Endothelial cell of umbilical vein (primary cell): ENCODE measurements around the gene BOLL. TPM values are rescaled to one million over a fixed set of nuclear protein-coding genes. Genes with fewer than 3 reads are reported as not detected.

Experiments
- BruUV-seq: library from RNA; stranded (reverse); fragments of 400-500 nt; replicated peaks from 2 replicates; lab custom pipeline; 2021; lab: Mats Ljungman, UMichigan
- CTCF ChIA-PET: fragments of 300-600, 350-600 bp; sonication (Branson Sonifier 250); formaldehyde crosslinking; loops from one replicate; lab custom pipeline; 2021; ENCODE audit warnings: antibody characterized with exemption, inconsistent platforms; lab: Charles Lee
- POLR2A ChIA-PET: fragments of 300-600, 350-600 bp; sonication (Branson Sonifier 250); formaldehyde crosslinking; loops from one replicate; lab custom pipeline; 2021; ENCODE audit warnings: antibody characterized with exemption, inconsistent platforms; lab: Charles Lee
- DNase-seq: peaks from one replicate; pipeline ENCODE4 v3.0.0-alpha.2; 2011; ENCODE audit warnings: low read depth, low spot score
- FAIRE-seq: peaks from 2 replicates; lab custom pipeline; 2011; peaks lifted over from hg19 to GRCh38; lab: Jason Lieb, UNC
- H2AFZ ChIP-seq: 2 replicates; pipeline ENCODE4 v1.6.0; 2012; ENCODE audit warnings: low read depth, low read length, control low read depth, inconsistent platforms
- H3K27ac ChIP-seq: 2 replicates; pipeline ENCODE4 v1.5.1; 2011; ENCODE audit warnings: low read depth, mild to moderate bottlenecking, control low read depth, low read length, moderate library complexity; ENCODE audit not compliant: insufficient read depth
- H3K27me3 ChIP-seq, 2 experiments: 2 replicates each; pipeline versions ENCODE4 v1.6.0 to v1.6.1; 2011; ENCODE audit warnings: low read length in 2 of 2, mixed read lengths in 1 of 2; ENCODE audit not compliant: control insufficient read depth in 2 of 2, insufficient read depth in 2 of 2
- H3K36me3 ChIP-seq, 2 experiments: 2 replicates in 1 of 2; 3 replicates in 1 of 2; pipeline ENCODE4 v1.5.1; 2011; ENCODE audit warnings: low read length in 2 of 2, mild to moderate bottlenecking in 1 of 2, moderate library complexity in 1 of 2; ENCODE audit not compliant: control insufficient read depth in 2 of 2, insufficient read depth in 2 of 2; ENCODE audit errors: extremely low read depth in 1 of 2
- H3K4me1 ChIP-seq: 3 replicates; pipeline ENCODE4 v1.5.1; 2011; ENCODE audit warnings: mild to moderate bottlenecking, low read length; ENCODE audit not compliant: control insufficient read depth, insufficient read depth; ENCODE audit errors: extremely low read depth
- H3K4me2 ChIP-seq: 2 replicates; pipeline ENCODE4 v1.6.1; 2011; ENCODE audit warnings: low read length, control low read depth, mixed read lengths; ENCODE audit not compliant: insufficient read depth
- H3K4me3 ChIP-seq, 3 experiments: fragments of 200-600 bp in 1 of 3; sonication (generic), shearing (Covaris generic) in 1 of 3; replicated peaks in 1 of 3; 2 replicates each; pipeline ENCODE4 v1.5.1; 2011 to 2016; ENCODE audit warnings: control low read depth in 3 of 3, low read length in 3 of 3, mild to moderate bottlenecking in 2 of 3, inconsistent platforms in 1 of 3, low read depth in 1 of 3, moderate library complexity in 1 of 3; ENCODE audit not compliant: insufficient read depth in 1 of 3
- H3K79me2 ChIP-seq: 2 replicates; pipeline ENCODE4 v1.6.0; 2012; ENCODE audit warnings: low read length, inconsistent platforms; ENCODE audit not compliant: control insufficient read depth, insufficient read depth
- H3K9ac ChIP-seq: replicated peaks from 2 replicates; pipeline ENCODE3; 2011; ENCODE audit warnings: low read length, control low read depth; ENCODE audit not compliant: insufficient read depth; ENCODE audit errors: extremely low read depth
- H3K9me1 ChIP-seq: replicated peaks from 3 replicates; pipeline ENCODE4 v1.6.0; 2011; ENCODE audit warnings: mild to moderate bottlenecking, low read length; ENCODE audit not compliant: control insufficient read depth, insufficient read depth; ENCODE audit errors: extremely low read depth
- H3K9me3 ChIP-seq: replicated peaks from 2 replicates; pipeline ENCODE4 v1.5.1; 2012; ENCODE audit warnings: low read length, inconsistent platforms; ENCODE audit not compliant: control insufficient read depth, insufficient read depth
- H4K20me1 ChIP-seq: replicated peaks from 2 replicates; pipeline ENCODE3; 2011; ENCODE audit warnings: mild to moderate bottlenecking, low read length; ENCODE audit not compliant: control insufficient read depth, insufficient read depth; ENCODE audit errors: extremely low read depth
- EZH2 ChIP-seq: IDR thresholded peaks from 2 replicates; pipeline ENCODE4 v1.6.1; 2012; ENCODE audit warnings: borderline replicate concordance, low read depth, mild to moderate bottlenecking, moderate library complexity, low read length, inconsistent platforms; ENCODE audit not compliant: severe bottlenecking
- FOS ChIP-seq: IDR thresholded peaks from 2 replicates; pipeline ENCODE4 v1.6.1; 2011; ENCODE audit warnings: mild to moderate bottlenecking, low read length, moderate library complexity, borderline replicate concordance; ENCODE audit not compliant: insufficient read depth
- GATA2 ChIP-seq: IDR thresholded peaks from 2 replicates; pipeline ENCODE4 v1.7.0; 2011; ENCODE audit warnings: low read depth, mild to moderate bottlenecking, moderate library complexity, mixed read lengths, low read length; ENCODE audit not compliant: insufficient read length, insufficient read depth
- JUN ChIP-seq: IDR thresholded peaks from 2 replicates; pipeline ENCODE4 v1.6.1; 2011; ENCODE audit warnings: borderline replicate concordance, low read depth; ENCODE audit not compliant: insufficient read length, insufficient read depth
- MYC ChIP-seq: IDR thresholded peaks from one replicate; pipeline ENCODE4 v1.6.1; 2011; ENCODE audit warnings: mild to moderate bottlenecking, low read depth, low read length
- POLR2A ChIP-seq: IDR thresholded peaks from 2 replicates; pipeline ENCODE4 v1.6.1; 2012; ENCODE audit warnings: low read depth, mild to moderate bottlenecking, control low read depth, low read length
- POLR2AphosphoS5 ChIP-seq: IDR thresholded peaks from 2 replicates; pipeline ENCODE4 v1.6.1; 2012; ENCODE audit warnings: low read depth, mild to moderate bottlenecking, control low read depth, low read length, moderate library complexity; ENCODE audit not compliant: insufficient read depth
- dilution Hi-C: fragments of 300-500 bp; cut with MboI; formaldehyde crosslinking; loops from one replicate; pipeline ENCODE4 v1.15.0; 2019; ENCODE audit warnings: low sequenced_read_pairs; ENCODE audit not compliant: extremely low pct_ligation_motif_present
- intact Hi-C: fragments of 100-400 bp; cut with micrococcal nuclease; formaldehyde crosslinking; loops from one replicate; pipeline ENCODE4 v1.10.0; 2022
- polyA plus RNA-seq, 4 experiments: library from polyadenylated mRNA; depleted of rRNA in 3 of 4; stranded (reverse) in 3 of 4; unstranded in 1 of 4; fragments of >200 nt; gene quantifications; 2 replicates each; pipeline versions ENCODE4 v1.2.1 to v1.2.3, GENCODE V29; 2011 to 2012; ENCODE audit warnings: missing spikeins in 1 of 4
- total RNA-seq: library from RNA; stranded (reverse); gene quantifications from 2 replicates; pipeline ENCODE4 v1.2.3, GENCODE V29; 2021
- TF ChIP-seq, protein P1 (sequence below), 2 donors: IDR thresholded peaks; 1 replicate in 1 of 2; 2 replicates in 1 of 2; pipeline ENCODE4 v1.5.1; 2011; ENCODE audit warnings: low read length in 2 of 2, mild to moderate bottlenecking in 2 of 2, moderate library complexity in 2 of 2, control low read depth in 1 of 2, inconsistent platforms in 1 of 2, low read depth in 1 of 2; ENCODE audit not compliant: insufficient read depth in 1 of 2; ENCODE audit errors: extremely low read depth in 1 of 2
- TF ChIP-seq, protein P2 (sequence below): IDR thresholded peaks from 2 replicates; pipeline ENCODE4 v1.6.1; 2011; ENCODE audit not compliant: insufficient read depth, insufficient read length

BOLL gene
- total and polyA plus RNA-seq, 2 donors (not counting 3 experiments of a cell fraction or from before 2014, with no cell fraction given): not detected

DNA sequence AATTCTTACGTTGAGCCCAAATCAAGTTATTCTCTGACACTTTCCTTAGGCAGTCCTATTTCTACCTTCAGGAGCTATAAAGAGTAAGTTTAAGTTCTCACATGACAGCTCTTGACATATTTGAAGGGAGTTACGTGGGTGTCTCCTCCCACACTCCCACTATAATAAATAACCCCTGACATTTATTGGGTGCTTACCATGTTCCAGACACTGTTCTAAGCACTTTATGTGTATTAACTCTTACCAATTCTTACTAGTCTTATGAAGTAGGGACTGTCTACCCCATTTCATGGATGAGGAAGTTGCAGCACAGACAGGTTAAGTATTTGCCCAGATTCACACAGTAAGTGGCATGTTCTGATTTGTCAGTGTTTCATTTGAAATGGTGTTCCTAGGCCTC, 37.2 kb upstream of the BOLL start:
- TF ChIP-seq, protein P1, sequence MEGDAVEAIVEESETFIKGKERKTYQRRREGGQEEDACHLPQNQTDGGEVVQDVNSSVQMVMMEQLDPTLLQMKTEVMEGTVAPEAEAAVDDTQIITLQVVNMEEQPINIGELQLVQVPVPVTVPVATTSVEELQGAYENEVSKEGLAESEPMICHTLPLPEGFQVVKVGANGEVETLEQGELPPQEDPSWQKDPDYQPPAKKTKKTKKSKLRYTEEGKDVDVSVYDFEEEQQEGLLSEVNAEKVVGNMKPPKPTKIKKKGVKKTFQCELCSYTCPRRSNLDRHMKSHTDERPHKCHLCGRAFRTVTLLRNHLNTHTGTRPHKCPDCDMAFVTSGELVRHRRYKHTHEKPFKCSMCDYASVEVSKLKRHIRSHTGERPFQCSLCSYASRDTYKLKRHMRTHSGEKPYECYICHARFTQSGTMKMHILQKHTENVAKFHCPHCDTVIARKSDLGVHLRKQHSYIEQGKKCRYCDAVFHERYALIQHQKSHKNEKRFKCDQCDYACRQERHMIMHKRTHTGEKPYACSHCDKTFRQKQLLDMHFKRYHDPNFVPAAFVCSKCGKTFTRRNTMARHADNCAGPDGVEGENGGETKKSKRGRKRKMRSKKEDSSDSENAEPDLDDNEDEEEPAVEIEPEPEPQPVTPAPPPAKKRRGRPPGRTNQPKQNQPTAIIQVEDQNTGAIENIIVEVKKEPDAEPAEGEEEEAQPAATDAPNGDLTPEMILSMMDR (IDR thresholded peaks at IDR 0.05; ENCODE audit: extremely low read depth in 1 of 2, insufficient read depth in 1 of 2, low read depth in 1 of 2, low read length in 2 of 2): no peak
- TF ChIP-seq FOS (no peak), MYC (no peak), EZH2 (no peak), GATA2 (no peak), JUN (no peak), POLR2A (no peak), POLR2AphosphoS5 (no peak)
- TF ChIP-seq, protein P2, sequence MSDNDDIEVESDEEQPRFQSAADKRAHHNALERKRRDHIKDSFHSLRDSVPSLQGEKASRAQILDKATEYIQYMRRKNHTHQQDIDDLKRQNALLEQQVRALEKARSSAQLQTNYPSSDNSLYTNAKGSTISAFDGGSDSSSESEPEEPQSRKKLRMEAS: no peak
- H2AFZ ChIP-seq: no peak overlapping the region
- H3K27me3 ChIP-seq: no peaks in the 10 kb centered on the region
- H3K27ac ChIP-seq: no peak overlapping the region
- H3K9me3 ChIP-seq: no peaks in the 10 kb centered on the region
- H3K4me2 ChIP-seq: no peak overlapping the region
- H3K79me2 ChIP-seq: no peaks in the 10 kb centered on the region
- DNase-seq (no peak), FAIRE-seq (no peak)
- dilution Hi-C loops (no loop called here), intact Hi-C loops (no loop called here)
- H3K4me3 ChIP-seq: no peak overlapping the region
- H3K9me1 ChIP-seq: no peaks in the 10 kb centered on the region
- no peak overlapping the region for H3K9ac ChIP-seq
- BruUV-seq: no TSS peak
- ChIA-PET POLR2A (no interaction called here), CTCF (interaction anchor here (1.4 kb wide), 1 partner anchor 9 kb away, joined by 4 read pairs; no protein-coding TSS in a partner anchor)
- no peaks in the 10 kb centered on the region for H3K36me3 ChIP-seq
- peaks cover 6% of the 10 kb centered on the region for H3K4me1 ChIP-seq
- H4K20me1 ChIP-seq: no peaks in the 10 kb centered on the region
